Measurements from ENCODE around the gene CPED1. TPM values are rescaled to one million over a fixed set of nuclear protein-coding genes. Genes with fewer than 3 reads are reported as not detected.

CPED1 gene
- total and polyA plus RNA-seq, 10 of the 15 experiments (the other 5 are each of a cell fraction or from before 2014, with no cell fraction given): 0.01 to 0.77 (median 0.10) TPM; not detected in 1

GRCh38 chr7:121005996-121006584, 17.6 kb downstream of the CPED1 start:
- no peak overlapping the region for H3K4me3 ChIP-seq
- TF ChIP-seq POLR2AphosphoS2 (IDR thresholded peaks at IDR 0.05; ENCODE audit: low read depth, low read length) (no peak), STAT3 (IDR thresholded peaks at IDR 0.05; ENCODE audit: low read depth, low read length) (no peak), TAF1 (IDR thresholded peaks at IDR 0.05; ENCODE audit: borderline replicate concordance, low read depth, low read length) (no peak), STAT1 (conservative IDR thresholded peaks at IDR 0.05) (no peak), FOXK2 (IDR thresholded peaks at IDR 0.05) (no peak), HDAC2 (IDR thresholded peaks at IDR 0.05) (no peak)
- no peak overlapping the region for H3K9ac ChIP-seq (ENCODE audit: control insufficient read depth, insufficient read depth, low read length)
- in situ Hi-C loops (cut with MboI): no loop called here
- SMC1A ChIA-PET (ENCODE audit: uncharacterized antibody, unreplicated experiment): no interaction called here
- no peaks in the 10 kb centered on the region for H3K36me3 ChIP-seq (ENCODE audit: control insufficient read depth in 2 of 2, insufficient read depth in 2 of 2, low read length in 1 of 2)
- 46% methylated on average over 4 of the region's 4 CpGs for WGBS (ENCODE audit: insufficient coverage, insufficient replicate concordance, low lambda C conversion rate, missing lambda C conversion rate)
- peaks cover 0 to 3% of the 10 kb centered on the region in 2 experiments; a peak in 2 of 4 replicates for H3K27me3 ChIP-seq (replicated peaks in 1 of 2; ENCODE audit: control insufficient read depth in 2 of 2, insufficient read depth in 2 of 2, low read length in 1 of 2)
- POLR2A ChIA-PET: no interaction called here
- no peak overlapping the region for H3K27ac ChIP-seq (ENCODE audit: control insufficient read depth, insufficient read depth)
- CTCF ChIA-PET: interaction anchor here (1.6 kb wide), 1 partner anchor 19 kb away, joined by 3 read pairs; no protein-coding TSS in a partner anchor
- H2AFZ ChIP-seq (ENCODE audit: control insufficient read depth, low read depth, low read length): no peak overlapping the region
- BruUV-seq (replicated peaks): no TSS peak
- RAD21 ChIA-PET (ENCODE audit: unreplicated experiment): no interaction called here
- FAIRE-seq: no peak
- ATAC-seq: no peak
- no peak for DNase-seq (ENCODE audit: low read depth, low spot score)
- H4K20me1 ChIP-seq (ENCODE audit: control insufficient read depth, insufficient read depth): no peaks in the 10 kb centered on the region
- H3K4me2 ChIP-seq (ENCODE audit: control insufficient read depth, insufficient read depth): no peak overlapping the region
- no peaks in the 10 kb centered on the region for H3K9me3 ChIP-seq (replicated peaks; ENCODE audit: control insufficient read depth, insufficient read depth, low read length)
- intact Hi-C loops (cut with micrococcal nuclease; ENCODE audit: unreplicated experiment): no loop called here
- no peaks in the 10 kb centered on the region for H3K4me1 ChIP-seq (ENCODE audit: control insufficient read depth, insufficient read depth, low read length)
- H3K79me2 ChIP-seq (ENCODE audit: control insufficient read depth, insufficient read depth, low read length): no peaks in the 10 kb centered on the region

GRCh38 chr7:121006711-121007315, 18.3 kb downstream of the CPED1 start:
- ChIA-PET RAD21 (ENCODE audit: unreplicated experiment) (no interaction called here), SMC1A (ENCODE audit: uncharacterized antibody, unreplicated experiment) (interaction anchor here (1.5 kb wide), 1 partner anchor 11 kb away, joined by 3 read pairs; no protein-coding TSS in a partner anchor), POLR2A (interaction anchor here (0.7 to 1.2 kb wide), 2 partner anchors 10 to 34 kb away, joined by 6 to 7 read pairs; no protein-coding TSS in a partner anchor), CTCF (interaction anchor here (1.6 kb wide), 1 partner anchor 20 kb away, joined by 3 read pairs; no protein-coding TSS in a partner anchor)
- Histone ChIP-seq H3K9ac (ENCODE audit: control insufficient read depth, insufficient read depth, low read length) (no peak overlapping the region), H2AFZ (ENCODE audit: control insufficient read depth, low read depth, low read length) (no peak overlapping the region), H3K4me1 (ENCODE audit: control insufficient read depth, insufficient read depth, low read length) (no peaks in the 10 kb centered on the region), H3K27me3 (replicated peaks in 1 of 2; ENCODE audit: control insufficient read depth in 2 of 2, insufficient read depth in 2 of 2, low read length in 1 of 2) (peaks cover 0 to 3% of the 10 kb centered on the region in 2 experiments; a peak in 2 of 4 replicates), H4K20me1 (ENCODE audit: control insufficient read depth, insufficient read depth) (no peaks in the 10 kb centered on the region), H3K79me2 (ENCODE audit: control insufficient read depth, insufficient read depth, low read length) (no peaks in the 10 kb centered on the region), H3K4me3 (no peak overlapping the region), H3K27ac (ENCODE audit: control insufficient read depth, insufficient read depth) (no peak overlapping the region), H3K4me2 (ENCODE audit: control insufficient read depth, insufficient read depth) (no peak overlapping the region), H3K9me3 (replicated peaks; ENCODE audit: control insufficient read depth, insufficient read depth, low read length) (no peaks in the 10 kb centered on the region), H3K36me3 (ENCODE audit: control insufficient read depth in 2 of 2, insufficient read depth in 2 of 2, low read length in 1 of 2) (no peaks in the 10 kb centered on the region)
- no peak for FAIRE-seq
- ATAC-seq: no peak
- DNase-seq (ENCODE audit: low read depth, low spot score): no peak
- in situ Hi-C loops (cut with MboI) (no loop called here), intact Hi-C loops (cut with micrococcal nuclease; ENCODE audit: unreplicated experiment) (no loop called here)
- BruUV-seq (replicated peaks): no TSS peak
- WGBS (ENCODE audit: insufficient coverage, insufficient replicate concordance, low lambda C conversion rate, missing lambda C conversion rate): 53% methylated on average over 6 of the region's 6 CpGs
- no peak for TF ChIP-seq NRF1 (conservative IDR thresholded peaks at IDR 0.05; ENCODE audit: low read depth, low read length)
- no peak for TF ChIP-seq NFIC (IDR thresholded peaks at IDR 0.05; ENCODE audit: low read depth, low read length)
- no peak for TF ChIP-seq ZBTB4 (CRISPR knock-in tag; IDR thresholded peaks at IDR 0.05)
- TF ChIP-seq EP300 (IDR thresholded peaks at IDR 0.05; ENCODE audit: borderline replicate concordance in 1 of 2, control insufficient read depth in 1 of 2, low read depth in 2 of 2, low read length in 2 of 2): no peak
